PFSK-1 (cell line): Measurements from ENCODE around the gene ARHGEF4.

Source experiments
- FOXP2 ChIP-seq: optimal IDR thresholded peaks from 2 replicates; pipeline ENCODE3; 2011; ENCODE audit warnings: borderline replicate concordance, control low read depth, inconsistent platforms; ENCODE audit not compliant: insufficient read depth; ENCODE audit errors: extremely low read length, extremely low read depth
- POLR2AphosphoS5 ChIP-seq: IDR thresholded peaks from 2 replicates; pipeline ENCODE4 v1.6.1; 2012; ENCODE audit warnings: low read depth, mild to moderate bottlenecking, control low read depth, low read length, moderate library complexity
- REST ChIP-seq, 2 experiments: IDR thresholded peaks; 2 replicates each; pipeline versions ENCODE4 v1.6.1 to v1.8.0; 2011 to 2012; ENCODE audit warnings: low read depth in 2 of 2, low read length in 2 of 2, control low read depth in 1 of 2, inconsistent platforms in 1 of 2, mild to moderate bottlenecking in 1 of 2, moderate library complexity in 1 of 2; ENCODE audit not compliant: insufficient read depth in 1 of 2
- SIN3A ChIP-seq: IDR thresholded peaks from 2 replicates; pipeline ENCODE4 v1.6.1; 2012; ENCODE audit warnings: mild to moderate bottlenecking, low read length, moderate library complexity, borderline replicate concordance; ENCODE audit not compliant: insufficient read depth
- TAF1 ChIP-seq: IDR thresholded peaks from 2 replicates; pipeline ENCODE4 v1.6.1; 2012; ENCODE audit warnings: low read length, control low read depth, borderline replicate concordance; ENCODE audit not compliant: insufficient read depth

ARHGEF4 gene

GRCh38 chr2:130887643-130888042 lies 50.9 kb downstream of the ARHGEF4 start:
- no peak for TF ChIP-seq POLR2AphosphoS5
- no peak for TF ChIP-seq REST (IDR thresholded peaks at IDR 0.05; ENCODE audit: insufficient read depth in 1 of 2, low read depth in 2 of 2, low read length in 2 of 2)
- TF ChIP-seq SIN3A = no peak
- TF ChIP-seq FOXP2 = no peak
- TF ChIP-seq TAF1 = no peak

GRCh38 chr2:130890941-130891669 lies 54.4 kb downstream of the ARHGEF4 start:
- no peak for TF ChIP-seq POLR2AphosphoS5
- no peak for TF ChIP-seq REST (IDR thresholded peaks at IDR 0.05; ENCODE audit: insufficient read depth in 1 of 2, low read depth in 2 of 2, low read length in 2 of 2)
- no peak for TF ChIP-seq TAF1
- TF ChIP-seq FOXP2 = no peak
- TF ChIP-seq SIN3A = no peak

- TF ChIP-seq REST (IDR thresholded peaks at IDR 0.05; ENCODE audit: insufficient read depth in 1 of 2, low read depth in 2 of 2, low read length in 2 of 2) (no peak), TAF1 (no peak), POLR2AphosphoS5 (no peak), SIN3A (no peak), FOXP2 (no peak)
Observed at GRCh38 chr2:130891966-130892365, 55.3 kb downstream of the ARHGEF4 start.

- TF ChIP-seq POLR2AphosphoS5 = no peak
- TF ChIP-seq REST (IDR thresholded peaks at IDR 0.05; ENCODE audit: insufficient read depth in 1 of 2, low read depth in 2 of 2, low read length in 2 of 2) = no peak
- no peak for TF ChIP-seq SIN3A
- no peak for TF ChIP-seq TAF1
- TF ChIP-seq FOXP2 = no peak
Observed at GRCh38 chr2:130892793-130893785, 56.4 kb downstream of the ARHGEF4 start.
